Osteocyte (in vitro differentiated cells): ENCODE measurements around the gene CFAP73. TPM values are rescaled to one million over a fixed set of nuclear protein-coding genes. Genes with fewer than 3 reads are reported as not detected.
"Not testable (repeated sequence)": the region's sequence is repeated elsewhere in the genome, so short reads cannot be mapped to it uniquely, and the experiment has no call there.

Source experiments
- DNase-seq: peaks from one replicate; pipeline ENCODE4 v3.0.0; 2021; ENCODE audit warnings: mixed read lengths; ENCODE audit not compliant: unreplicated experiment; ENCODE audit errors: extremely low spot score
- H3K27ac Mint-ChIP-seq: one replicate; pipeline ENCODE4 v1.8.0; 2021; ENCODE audit warnings: mild to moderate bottlenecking, mixed read lengths; ENCODE audit not compliant: unreplicated experiment
- H3K27me3 Mint-ChIP-seq: one replicate; pipeline ENCODE4 v1.8.0; 2021; ENCODE audit warnings: mixed read lengths; ENCODE audit not compliant: unreplicated experiment
- H3K36me3 Mint-ChIP-seq: one replicate; pipeline ENCODE4 v1.8.0; 2021; ENCODE audit warnings: mixed read lengths; ENCODE audit not compliant: unreplicated experiment
- H3K4me1 Mint-ChIP-seq: one replicate; pipeline ENCODE4 v1.8.0; 2021; ENCODE audit warnings: mixed read lengths; ENCODE audit not compliant: unreplicated experiment
- H3K4me3 Mint-ChIP-seq: one replicate; pipeline ENCODE4 v1.8.0; 2021; ENCODE audit warnings: mild to moderate bottlenecking, moderate library complexity, mixed read lengths; ENCODE audit not compliant: unreplicated experiment
- H3K9me3 Mint-ChIP-seq: one replicate; pipeline ENCODE4 v1.8.0; 2021; ENCODE audit warnings: mixed read lengths; ENCODE audit not compliant: unreplicated experiment
- total RNA-seq: library from RNA; stranded (reverse); gene quantifications from 2 replicates; pipeline ENCODE4 v1.2.1, GENCODE V29; 2021
- TF ChIP-seq, protein P1 (sequence below): fragments of 200-600 bp; sonication (generic); IDR thresholded peaks from 2 replicates; pipeline ENCODE4 v1.5.0; 2021; ENCODE audit warnings: antibody characterized with exemption, mild to moderate bottlenecking, moderate library complexity

CFAP73 gene
- total RNA-seq, 1 donor from 2014 or later = not detected

DNA sequence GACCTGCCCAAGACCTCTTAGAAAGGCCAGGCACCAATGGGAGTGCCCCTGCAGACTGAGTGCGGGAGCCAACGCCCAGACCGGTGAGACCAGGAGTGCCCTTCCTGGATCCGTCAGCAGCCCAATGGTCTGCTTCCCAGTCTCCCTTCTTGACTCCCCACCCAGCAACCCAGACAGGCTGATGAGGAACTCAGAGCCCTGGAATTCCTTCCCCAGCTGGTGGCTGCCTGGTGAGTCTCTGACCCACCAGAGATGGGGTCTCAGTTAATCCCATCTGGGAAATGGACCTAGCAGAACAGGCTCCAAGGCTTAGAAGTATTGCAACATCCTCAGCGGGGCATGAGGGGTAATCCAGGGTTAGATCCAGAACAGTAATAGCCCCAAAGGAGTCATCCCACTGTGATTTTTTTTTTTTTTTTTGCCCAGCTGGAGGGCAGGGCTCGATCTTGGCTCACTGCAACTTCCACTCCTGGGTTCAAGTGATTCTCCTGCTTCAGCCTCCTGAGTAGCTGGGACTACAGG, 12.5 kb upstream of the CFAP73 start:
- Mint-ChIP-seq H3K4me3 (no peak overlapping the region), H3K9me3 (no peaks in the 10 kb centered on the region), H3K36me3 (no peaks in the 10 kb centered on the region), H3K27me3 (peaks cover 20% of the 10 kb centered on the region), H3K4me1 (peaks cover 2% of the 10 kb centered on the region), H3K27ac (no peak overlapping the region)
- no peak for DNase-seq
- TF ChIP-seq, protein P1, sequence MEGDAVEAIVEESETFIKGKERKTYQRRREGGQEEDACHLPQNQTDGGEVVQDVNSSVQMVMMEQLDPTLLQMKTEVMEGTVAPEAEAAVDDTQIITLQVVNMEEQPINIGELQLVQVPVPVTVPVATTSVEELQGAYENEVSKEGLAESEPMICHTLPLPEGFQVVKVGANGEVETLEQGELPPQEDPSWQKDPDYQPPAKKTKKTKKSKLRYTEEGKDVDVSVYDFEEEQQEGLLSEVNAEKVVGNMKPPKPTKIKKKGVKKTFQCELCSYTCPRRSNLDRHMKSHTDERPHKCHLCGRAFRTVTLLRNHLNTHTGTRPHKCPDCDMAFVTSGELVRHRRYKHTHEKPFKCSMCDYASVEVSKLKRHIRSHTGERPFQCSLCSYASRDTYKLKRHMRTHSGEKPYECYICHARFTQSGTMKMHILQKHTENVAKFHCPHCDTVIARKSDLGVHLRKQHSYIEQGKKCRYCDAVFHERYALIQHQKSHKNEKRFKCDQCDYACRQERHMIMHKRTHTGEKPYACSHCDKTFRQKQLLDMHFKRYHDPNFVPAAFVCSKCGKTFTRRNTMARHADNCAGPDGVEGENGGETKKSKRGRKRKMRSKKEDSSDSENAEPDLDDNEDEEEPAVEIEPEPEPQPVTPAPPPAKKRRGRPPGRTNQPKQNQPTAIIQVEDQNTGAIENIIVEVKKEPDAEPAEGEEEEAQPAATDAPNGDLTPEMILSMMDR = no peak

- H3K27ac Mint-ChIP-seq = no peak overlapping the region
- no peak for DNase-seq
- H3K9me3 Mint-ChIP-seq = no peaks in the 10 kb centered on the region
- no peaks in the 10 kb centered on the region for H3K36me3 Mint-ChIP-seq
- TF ChIP-seq, protein P1 = no peak
- no peak overlapping the region for H3K4me3 Mint-ChIP-seq
- H3K27me3 Mint-ChIP-seq = peaks cover 17% of the 10 kb centered on the region
- H3K4me1 Mint-ChIP-seq = peaks cover 2% of the 10 kb centered on the region
Observed at GRCh38 chr12:113137861-113138783, 11.4 kb upstream of the CFAP73 start.

DNA sequence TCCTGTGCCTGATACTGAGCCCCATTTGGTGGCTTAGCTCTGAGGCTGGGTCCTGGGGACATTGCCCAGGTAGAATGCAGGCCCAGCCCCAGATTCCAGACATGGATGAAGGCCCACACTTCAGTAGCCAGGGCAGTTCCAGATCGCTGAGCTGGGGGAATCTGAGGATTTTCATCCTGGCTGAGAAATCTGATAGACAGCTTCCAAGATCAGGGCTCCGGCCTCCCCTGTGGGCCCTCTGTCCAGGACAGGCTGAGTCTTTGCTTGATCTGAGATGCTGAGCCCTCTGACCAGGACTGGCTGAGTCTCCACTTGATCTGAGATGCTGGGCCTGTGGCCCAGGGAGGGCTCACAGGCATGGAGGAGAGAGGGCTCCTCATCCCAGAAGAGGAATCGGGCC, 10.7 kb upstream of the CFAP73 start:
- Mint-ChIP-seq H3K36me3 (no peaks in the 10 kb centered on the region), H3K27ac (no peak overlapping the region), H3K27me3 (peaks cover 17% of the 10 kb centered on the region), H3K4me1 (peaks cover 2% of the 10 kb centered on the region), H3K9me3 (no peaks in the 10 kb centered on the region), H3K4me3 (no peak overlapping the region)
- no peak for DNase-seq
- TF ChIP-seq, protein P1 = no peak

GRCh38 chr12:113140706-113141105, 8.8 kb upstream of the CFAP73 start:
- TF ChIP-seq, protein P1 = no peak
- no peak overlapping the region for H3K4me3 Mint-ChIP-seq
- no peak for DNase-seq
- H3K4me1 Mint-ChIP-seq = peaks cover 2% of the 10 kb centered on the region
- H3K27ac Mint-ChIP-seq = no peak overlapping the region
- H3K9me3 Mint-ChIP-seq = no peaks in the 10 kb centered on the region
- H3K36me3 Mint-ChIP-seq = no peaks in the 10 kb centered on the region
- peaks cover 14% of the 10 kb centered on the region for H3K27me3 Mint-ChIP-seq

- DNase-seq, H3K9me3 Mint-ChIP-seq, H3K4me1 Mint-ChIP-seq, H3K27me3 Mint-ChIP-seq, H3K4me3 Mint-ChIP-seq, H3K36me3 Mint-ChIP-seq, H3K27ac Mint-ChIP-seq: not testable (repeated sequence)
Observed at GRCh38 chr12:113141716-113142115, 7.8 kb upstream of the CFAP73 start.
